Calu3 (cell line): ENCODE measurements around the gene LY9. TPM values are rescaled to one million over a fixed set of nuclear protein-coding genes. Genes with fewer than 3 reads are reported as not detected.
A peak's percentile ranks its signal among the peaks of the same experiment; 100 is the strongest.

Experiments
- BruUV-seq: library from RNA; stranded (reverse); fragments of 400-500 nt; replicated peaks from 2 replicates; lab custom pipeline; 2021; lab: Mats Ljungman, UMichigan
- CTCF ChIA-PET: fragments of 300-600 bp; sonication (Branson Sonifier 250); formaldehyde crosslinking; loops from one replicate; lab custom pipeline; 2022; ENCODE audit warnings: antibody characterized with exemption; lab: Charles Lee
- DNase-seq: peaks from one replicate; pipeline ENCODE4 v3.0.0; 2022
- H3K27ac Mint-ChIP-seq: one replicate; pipeline ENCODE4 v1.8.0; 2022; ENCODE audit warnings: mixed read lengths; ENCODE audit not compliant: unreplicated experiment
- H3K27me3 Mint-ChIP-seq: one replicate; pipeline ENCODE4 v1.8.0; 2022; ENCODE audit warnings: mixed read lengths; ENCODE audit not compliant: unreplicated experiment
- H3K36me3 Mint-ChIP-seq: one replicate; pipeline ENCODE4 v1.8.0; 2022; ENCODE audit warnings: mild to moderate bottlenecking, moderate library complexity, mixed read lengths; ENCODE audit not compliant: insufficient read depth, unreplicated experiment
- H3K4me1 Mint-ChIP-seq: one replicate; pipeline ENCODE4 v1.8.0; 2022; ENCODE audit warnings: mild to moderate bottlenecking, low read depth, mixed read lengths; ENCODE audit not compliant: unreplicated experiment
- H3K4me3 Mint-ChIP-seq: one replicate; pipeline ENCODE4 v1.8.0; 2022; ENCODE audit warnings: mild to moderate bottlenecking, low read depth, moderate library complexity, mixed read lengths; ENCODE audit not compliant: unreplicated experiment
- H3K9me3 Mint-ChIP-seq: one replicate; pipeline ENCODE4 v1.8.0; 2022; ENCODE audit warnings: low read depth, mixed read lengths; ENCODE audit not compliant: unreplicated experiment
- CTCF ChIP-seq: fragments of 200-600 bp; IDR thresholded peaks from one replicate; pipeline ENCODE4 v1.8.0; 2022; ENCODE audit warnings: antibody characterized with exemption; ENCODE audit not compliant: unreplicated experiment
- intact Hi-C: fragments of 100-400 bp; cut with micrococcal nuclease; formaldehyde crosslinking; loops from one replicate; pipeline ENCODE4 v1.10.0; 2022; ENCODE audit not compliant: unreplicated experiment
- total RNA-seq: library from RNA; stranded (reverse); gene quantifications from 2 replicates; pipeline ENCODE4 v1.2.3, GENCODE V29; 2022

Gene LY9
- total RNA-seq, 1 experiment from 2014 or later: not detected

GRCh38 chr1:160829766-160830165, 33.8 kb downstream of the LY9 start:
- intact Hi-C loops: loop anchor here (1.0 to 10.0 kb wide), 5 partner anchors 23 to 152 kb away; no protein-coding TSS in a partner anchor
- CTCF ChIA-PET: interaction anchor here (1.0 to 2.6 kb wide), 4 partner anchors 49 to 125 kb away, joined by 5 to 13 read pairs (median 12); partner anchors contain the start of gene ITLN2
- H3K36me3 Mint-ChIP-seq: no peaks in the 10 kb centered on the region
- TF ChIP-seq CTCF: no peak
- BruUV-seq: no TSS peak
- H3K9me3 Mint-ChIP-seq: no peaks in the 10 kb centered on the region
- peaks cover 41% of the 10 kb centered on the region for H3K4me1 Mint-ChIP-seq
- H3K27ac Mint-ChIP-seq: no peak overlapping the region
- no peak for DNase-seq
- H3K4me3 Mint-ChIP-seq: no peak overlapping the region
- peaks cover 20% of the 10 kb centered on the region for H3K27me3 Mint-ChIP-seq

GRCh38 chr1:160830321-160831153, 34.6 kb downstream of the LY9 start:
- H3K27ac Mint-ChIP-seq: no peak overlapping the region
- no peaks in the 10 kb centered on the region for H3K9me3 Mint-ChIP-seq
- H3K36me3 Mint-ChIP-seq: no peaks in the 10 kb centered on the region
- CTCF ChIA-PET: interaction anchor here (0.7 to 2.6 kb wide), 6 partner anchors 49 to 160 kb away, joined by 3 to 13 read pairs (median 8); partner anchors contain the start of gene ITLN2
- peak; percentile 91 for TF ChIP-seq CTCF
- DNase-seq: peak; percentile 94
- no TSS peak for BruUV-seq
- peaks cover 28% of the 10 kb centered on the region for H3K27me3 Mint-ChIP-seq
- H3K4me1 Mint-ChIP-seq: peaks cover 46% of the 10 kb centered on the region
- H3K4me3 Mint-ChIP-seq: no peak overlapping the region
- intact Hi-C loops: loop anchor here (1.0 to 10.0 kb wide), 5 partner anchors 24 to 153 kb away; no protein-coding TSS in a partner anchor

GRCh38 chr1:160834945-160835565, 39.1 kb downstream of the LY9 start:
- no peaks in the 10 kb centered on the region for H3K36me3 Mint-ChIP-seq
- H3K27me3 Mint-ChIP-seq: peaks cover 30% of the 10 kb centered on the region
- peak; percentile 68 for DNase-seq
- TF ChIP-seq CTCF: peak; percentile 68
- no peak overlapping the region for H3K4me3 Mint-ChIP-seq
- no TSS peak for BruUV-seq
- peaks cover 51% of the 10 kb centered on the region for H3K4me1 Mint-ChIP-seq
- intact Hi-C loops: loop anchor here (1.0 to 10.0 kb wide), 5 partner anchors 47 to 302 kb away; no protein-coding TSS in a partner anchor
- H3K9me3 Mint-ChIP-seq: no peaks in the 10 kb centered on the region
- no peak overlapping the region for H3K27ac Mint-ChIP-seq
- CTCF ChIA-PET: interaction anchor here (0.6 to 5.5 kb wide), 6 partner anchors 9 to 155 kb away, joined by 3 to 97 read pairs (median 4); partner anchors contain the start of gene ITLN2

- CTCF ChIA-PET: interaction anchor here (1.0 to 5.5 kb wide), 3 partner anchors 109 to 154 kb away, joined by 3 to 97 read pairs (median 8); partner anchors contain the start of gene ITLN2
- intact Hi-C loops: loop anchor here (1.0 to 10.0 kb wide), 4 partner anchors 47 to 302 kb away; no protein-coding TSS in a partner anchor
- Mint-ChIP-seq H3K27me3 (peaks cover 30% of the 10 kb centered on the region), H3K27ac (no peak overlapping the region), H3K4me1 (peaks cover 44% of the 10 kb centered on the region), H3K9me3 (no peaks in the 10 kb centered on the region), H3K4me3 (no peak overlapping the region), H3K36me3 (no peaks in the 10 kb centered on the region)
- no peak for DNase-seq
- BruUV-seq: no TSS peak
- TF ChIP-seq CTCF: no peak
Measured at GRCh38 chr1:160835751-160836150, 39.8 kb downstream of the LY9 start.
